HL-60/S4 treated with phorbol 12-myristate 13-acetate at 8.2 ng/mL for 4 days and 3 days (cell line): Measurements from ENCODE around the gene VASN.

ENCODE experiments used
- in situ Hi-C: fragments of 300-500 bp; cut with MboI; formaldehyde crosslinking; loops from 2 replicates; pipeline ENCODE4 v1.15.0; 2022; ENCODE audit warnings: low sequenced_read_pairs

The VASN gene

DNA sequence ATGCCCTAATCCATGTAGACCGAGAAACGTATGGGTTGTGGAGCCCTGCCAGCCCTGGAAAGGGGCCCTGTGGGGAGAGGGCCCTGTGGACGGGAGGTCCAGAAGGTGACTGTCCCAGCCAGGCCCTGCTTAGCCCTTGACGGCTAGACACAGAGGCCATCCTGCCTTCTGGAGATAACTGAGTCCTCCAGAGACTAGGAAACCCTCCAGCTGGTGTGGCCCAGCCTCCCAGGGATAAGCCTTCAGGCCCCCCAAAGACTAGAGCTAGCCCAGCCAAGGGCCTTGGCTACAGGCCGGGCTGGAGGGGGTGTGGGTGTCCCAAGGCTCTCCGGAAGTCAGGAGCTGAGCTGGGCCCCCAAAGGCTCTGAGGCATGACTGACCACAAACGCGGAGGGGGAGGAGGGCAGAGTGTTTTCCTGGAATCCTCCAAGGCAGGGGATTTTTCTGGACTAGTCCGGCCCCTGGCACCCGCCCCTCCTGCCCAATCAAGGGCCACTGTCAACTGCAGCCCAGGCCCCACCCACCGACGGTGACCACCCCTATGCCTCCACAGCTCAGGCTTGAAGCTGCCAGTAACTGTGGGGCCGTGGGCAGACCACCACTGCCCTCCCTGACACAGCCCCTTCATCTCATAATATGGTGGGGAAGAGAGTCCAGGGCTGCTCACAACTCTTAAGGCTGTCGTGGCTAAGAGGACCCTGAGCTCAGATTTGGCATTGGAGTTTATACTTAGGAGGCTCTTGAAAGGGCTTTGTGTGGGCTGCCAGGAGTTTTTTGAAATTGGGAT is 885 bp upstream of the VASN start:
- in situ Hi-C loops = no loop called here

- in situ Hi-C loops = no loop called here
Observed at GRCh38 chr16:4372001-4372577, 441 bp downstream of the VASN start.

DNA sequence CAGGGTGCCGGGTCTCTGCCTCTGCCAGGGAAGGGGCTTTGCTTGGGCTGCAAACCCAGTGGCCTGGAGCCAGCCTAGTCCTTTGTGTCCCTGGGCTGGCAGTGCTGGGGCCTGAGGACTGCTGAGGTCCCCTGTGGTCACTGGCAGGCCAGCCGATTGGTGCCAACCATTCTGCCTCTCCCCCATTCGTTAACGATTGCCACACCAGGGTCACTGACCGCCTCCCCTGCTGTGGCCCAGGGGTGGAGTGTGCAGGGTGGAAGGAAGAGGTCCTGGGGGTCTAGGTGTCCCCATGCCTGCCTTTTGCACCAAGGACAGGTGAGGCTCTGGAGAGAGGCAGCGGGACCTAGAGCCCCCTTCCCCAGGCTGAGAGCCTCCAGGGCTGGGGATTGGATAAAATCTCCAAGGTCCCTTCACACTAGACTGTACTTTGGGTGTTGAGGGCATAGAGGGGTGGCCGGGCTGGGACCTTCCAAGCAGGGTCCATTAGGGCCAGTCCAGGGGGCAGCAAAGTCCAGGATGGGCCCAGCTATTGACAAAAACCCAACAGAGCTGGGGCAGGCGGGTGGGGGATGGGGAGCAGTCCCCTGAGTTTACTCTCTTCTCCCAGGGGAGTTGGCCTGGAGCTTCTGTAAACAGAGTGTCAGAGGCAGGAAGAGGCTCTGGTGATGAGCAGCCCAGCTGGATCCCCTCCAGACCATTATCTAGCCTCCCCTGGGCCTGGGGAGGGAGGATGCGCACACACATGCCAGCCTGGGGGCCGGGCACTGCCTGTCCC is 1.1 kb downstream of the VASN start:
- in situ Hi-C loops = no loop called here

GRCh38 chr16:4373356-4373908 is 1.8 kb downstream of the VASN start:
- in situ Hi-C loops = no loop called here

- in situ Hi-C loops = no loop called here
Observed at GRCh38 chr16:4373909-4374742, 2.5 kb downstream of the VASN start.

GRCh38 chr16:4375717-4376116 is 4.1 kb downstream of the VASN start:
- in situ Hi-C loops = no loop called here

DNA sequence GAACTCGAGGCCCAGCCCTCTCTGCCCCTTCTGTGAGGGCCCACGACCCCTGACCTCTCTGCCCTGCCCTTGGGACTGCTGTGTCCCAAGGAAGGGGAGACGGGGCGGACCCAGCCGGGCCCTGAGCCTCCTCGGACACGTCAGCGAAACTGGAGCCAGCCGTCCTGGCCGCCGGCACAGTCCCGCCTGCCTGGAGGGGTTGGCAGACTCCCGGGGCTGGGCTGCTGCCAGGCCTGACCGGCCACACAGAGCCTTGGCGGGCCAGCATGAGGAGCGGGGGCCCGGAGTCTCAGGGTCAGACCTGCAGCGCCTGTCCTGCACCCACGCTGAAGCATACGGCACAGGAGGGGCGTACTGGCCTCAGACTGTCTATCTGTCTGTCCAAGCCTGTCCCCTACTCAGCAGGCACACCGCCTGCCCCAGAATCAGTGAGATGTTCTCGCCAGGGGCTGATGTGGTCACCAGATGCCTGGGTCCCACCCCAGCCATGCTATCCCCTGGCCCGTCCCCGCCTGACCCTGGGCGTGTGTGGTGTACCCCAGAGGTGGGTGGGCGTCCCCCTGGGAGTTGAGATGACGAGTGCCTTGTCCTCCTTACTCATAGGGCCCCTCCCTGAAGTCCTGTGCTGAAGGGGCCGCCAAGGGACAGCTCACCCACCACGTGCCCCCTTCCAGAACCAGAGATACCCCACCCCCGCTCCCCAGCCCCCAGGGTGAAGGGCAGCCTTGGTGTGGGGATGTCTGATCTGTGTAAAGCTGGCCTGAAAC is 4.7 kb downstream of the VASN start:
- in situ Hi-C loops = no loop called here

DNA sequence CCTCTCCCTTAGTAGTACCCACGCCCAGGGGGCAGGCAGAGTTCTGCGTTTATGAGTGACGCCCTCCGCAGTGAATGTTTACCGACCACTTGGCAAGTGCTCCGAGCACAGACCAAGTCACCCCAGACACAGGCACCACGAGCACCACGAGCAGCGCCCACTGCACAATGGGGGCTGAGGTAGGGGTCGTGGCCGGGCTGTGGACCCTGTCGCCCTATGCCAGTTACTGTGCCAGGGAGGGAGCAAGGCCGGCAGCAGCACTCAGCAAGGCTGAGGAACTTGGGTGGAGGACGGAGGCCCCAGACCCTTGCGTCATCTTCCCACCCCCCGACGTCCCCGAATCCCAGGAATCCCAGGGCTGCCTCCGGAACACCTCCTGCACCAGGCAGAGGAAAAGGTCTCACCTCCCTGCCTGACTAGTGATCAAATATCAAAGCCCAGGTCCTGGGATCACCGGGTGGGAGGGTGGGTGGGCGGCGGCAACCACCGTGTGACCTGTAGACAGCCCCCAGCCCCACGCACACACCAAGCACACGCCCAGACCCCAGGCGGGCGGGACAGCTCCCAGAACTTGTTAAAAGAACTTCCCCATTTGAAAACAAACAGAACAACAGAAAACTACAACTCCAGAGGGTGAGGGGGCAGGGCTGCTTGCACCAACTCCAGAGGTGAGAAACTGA is 5.4 kb downstream of the VASN start:
- in situ Hi-C loops = no loop called here

- in situ Hi-C loops = no loop called here
Observed at GRCh38 chr16:4377573-4378154, 6.0 kb downstream of the VASN start.

DNA sequence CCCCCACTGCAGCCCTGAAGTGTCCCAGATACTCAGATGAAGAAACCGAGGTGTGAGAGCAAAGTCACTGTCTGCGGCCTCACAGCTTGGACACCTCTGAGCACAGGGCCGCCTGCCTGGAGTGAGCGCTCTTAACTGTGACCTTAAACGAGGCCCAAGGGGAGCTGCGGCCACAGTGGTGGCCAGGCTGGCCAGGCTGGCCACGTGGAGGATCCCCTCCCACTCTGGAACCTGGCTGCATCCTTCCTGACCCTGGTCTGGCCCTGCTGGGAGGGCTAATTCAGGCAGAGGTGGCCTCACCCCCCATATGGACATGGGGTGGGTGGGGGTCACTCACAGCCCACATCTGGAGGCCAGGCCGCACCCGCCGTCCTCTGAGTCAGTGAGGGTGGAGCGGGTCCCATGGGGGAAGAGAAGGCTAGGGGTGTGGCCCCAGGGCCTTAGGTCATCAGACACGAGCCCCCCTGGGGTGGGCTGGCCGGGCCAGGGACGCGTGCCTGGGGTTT is 6.6 kb downstream of the VASN start:
- in situ Hi-C loops = no loop called here

- in situ Hi-C loops = no loop called here
Observed at GRCh38 chr16:4378999-4379690, 7.5 kb downstream of the VASN start.

DNA sequence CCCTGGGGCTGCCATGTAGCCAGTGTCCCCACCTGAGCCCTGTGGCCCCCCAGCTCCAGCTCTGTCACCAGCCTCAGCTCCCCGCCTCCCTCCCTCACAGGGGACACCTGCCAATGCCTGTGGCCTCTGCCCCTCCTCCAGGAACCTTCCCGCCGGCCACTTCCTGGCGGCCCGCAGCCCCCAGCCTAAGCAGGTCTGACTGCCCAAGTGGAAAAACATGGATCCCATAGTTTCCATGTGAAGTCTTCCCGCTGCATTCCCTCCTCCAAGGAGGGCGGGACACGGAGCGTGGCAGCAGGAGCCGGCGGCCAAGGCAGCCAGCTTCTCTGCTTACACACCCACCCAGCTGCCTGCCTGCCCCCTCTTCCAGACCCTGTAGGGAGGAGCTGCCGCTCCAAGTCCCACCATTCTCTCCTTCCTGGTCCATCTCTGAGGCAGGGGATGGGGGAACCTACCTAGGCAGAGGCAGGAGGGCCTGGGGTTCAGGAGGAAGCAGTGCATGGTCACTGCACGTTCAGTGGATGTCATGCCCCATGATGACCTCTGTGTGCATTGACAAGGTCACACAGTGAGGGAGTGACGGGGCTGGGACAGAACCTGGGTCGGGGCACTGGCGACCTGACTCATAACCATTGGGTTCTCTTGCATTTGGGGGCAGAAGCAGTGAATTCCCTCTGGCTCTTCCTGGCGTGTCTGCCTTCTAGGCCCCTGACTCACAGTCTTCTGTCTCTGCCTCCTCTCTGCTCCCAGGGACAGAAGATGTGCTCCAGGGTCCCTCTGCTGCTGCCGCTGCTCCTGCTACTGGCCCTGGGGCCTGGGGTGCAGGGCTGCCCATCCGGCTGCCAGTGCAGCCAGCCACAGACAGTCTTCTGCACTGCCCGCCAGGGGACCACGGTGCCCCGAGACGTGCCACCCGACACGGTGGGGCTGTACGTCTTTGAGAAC is 8.7 kb downstream of the VASN start:
- in situ Hi-C loops = no loop called here

DNA sequence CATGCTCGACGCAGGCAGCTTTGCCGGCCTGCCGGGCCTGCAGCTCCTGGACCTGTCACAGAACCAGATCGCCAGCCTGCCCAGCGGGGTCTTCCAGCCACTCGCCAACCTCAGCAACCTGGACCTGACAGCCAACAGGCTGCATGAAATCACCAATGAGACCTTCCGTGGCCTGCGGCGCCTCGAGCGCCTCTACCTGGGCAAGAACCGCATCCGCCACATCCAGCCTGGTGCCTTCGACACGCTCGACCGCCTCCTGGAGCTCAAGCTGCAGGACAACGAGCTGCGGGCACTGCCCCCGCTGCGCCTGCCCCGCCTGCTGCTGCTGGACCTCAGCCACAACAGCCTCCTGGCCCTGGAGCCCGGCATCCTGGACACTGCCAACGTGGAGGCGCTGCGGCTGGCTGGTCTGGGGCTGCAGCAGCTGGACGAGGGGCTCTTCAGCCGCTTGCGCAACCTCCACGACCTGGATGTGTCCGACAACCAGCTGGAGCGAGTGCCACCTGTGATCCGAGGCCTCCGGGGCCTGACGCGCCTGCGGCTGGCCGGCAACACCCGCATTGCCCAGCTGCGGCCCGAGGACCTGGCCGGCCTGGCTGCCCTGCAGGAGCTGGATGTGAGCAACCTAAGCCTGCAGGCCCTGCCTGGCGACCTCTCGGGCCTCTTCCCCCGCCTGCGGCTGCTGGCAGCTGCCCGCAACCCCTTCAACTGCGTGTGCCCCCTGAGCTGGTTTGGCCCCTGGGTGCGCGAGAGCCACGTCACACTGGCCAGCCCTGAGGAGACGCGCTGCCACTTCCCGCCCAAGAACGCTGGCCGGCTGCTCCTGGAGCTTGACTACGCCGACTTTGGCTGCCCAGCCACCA is 9.7 kb downstream of the VASN start:
- in situ Hi-C loops = no loop called here

GRCh38 chr16:4381935-4382794 is 10.5 kb downstream of the VASN start:
- in situ Hi-C loops = no loop called here

GRCh38 chr16:4382795-4383357 is 11.2 kb downstream of the VASN start:
- in situ Hi-C loops = no loop called here
